ENCODE results near the gene SLC11A1.

GRCh38 chr2:218332920-218333645 lies 49.0 kb upstream of the SLC11A1 start:
- TF ChIP-seq TOX (CRISPR knock-in tag; IDR thresholded peaks at IDR 0.05; ENCODE audit: borderline replicate concordance) (no peak), TCF4 (CRISPR knock-in tag; IDR thresholded peaks at IDR 0.05; ENCODE audit: borderline replicate concordance) (no peak)
